GM12872 (cell line): ENCODE measurements around the gene CHMP5.

Source experiments
- TF ChIP-seq, protein P1 (sequence below): IDR thresholded peaks from 3 replicates; pipeline ENCODE4 v1.5.1; 2011; ENCODE audit warnings: low read depth, mild to moderate bottlenecking, low read length, moderate library complexity; ENCODE audit not compliant: insufficient read depth

Gene CHMP5

DNA sequence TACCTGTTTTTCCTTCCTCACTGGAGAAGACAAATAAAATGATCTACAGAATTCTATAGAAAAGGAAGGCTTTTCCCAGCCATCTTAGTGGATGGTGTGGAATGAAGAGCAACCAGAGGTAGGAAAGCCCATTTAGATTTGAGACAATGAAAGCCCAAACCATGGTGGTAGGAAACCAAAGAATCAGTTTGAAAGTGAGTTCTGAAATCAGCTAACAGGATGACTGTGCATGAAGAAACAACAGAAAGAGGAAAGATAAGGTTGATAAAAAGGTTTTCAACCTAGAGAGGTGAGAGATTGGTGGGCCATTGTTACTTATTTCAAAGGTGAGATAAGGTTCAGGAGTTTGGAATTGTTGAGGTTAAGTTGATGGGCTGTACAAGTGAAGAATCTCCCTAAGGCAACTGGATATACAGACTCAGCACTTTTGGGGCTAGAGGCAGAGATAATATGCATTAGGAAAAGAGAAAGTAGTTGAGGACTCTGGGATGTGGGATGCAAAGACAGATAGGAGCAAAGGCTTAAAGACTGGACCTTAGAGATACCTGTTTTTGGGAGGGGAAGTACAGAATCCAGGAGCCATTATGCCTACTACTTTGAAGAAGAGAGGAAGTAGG, 2.4 kb downstream of the CHMP5 start:
- TF ChIP-seq, protein P1, sequence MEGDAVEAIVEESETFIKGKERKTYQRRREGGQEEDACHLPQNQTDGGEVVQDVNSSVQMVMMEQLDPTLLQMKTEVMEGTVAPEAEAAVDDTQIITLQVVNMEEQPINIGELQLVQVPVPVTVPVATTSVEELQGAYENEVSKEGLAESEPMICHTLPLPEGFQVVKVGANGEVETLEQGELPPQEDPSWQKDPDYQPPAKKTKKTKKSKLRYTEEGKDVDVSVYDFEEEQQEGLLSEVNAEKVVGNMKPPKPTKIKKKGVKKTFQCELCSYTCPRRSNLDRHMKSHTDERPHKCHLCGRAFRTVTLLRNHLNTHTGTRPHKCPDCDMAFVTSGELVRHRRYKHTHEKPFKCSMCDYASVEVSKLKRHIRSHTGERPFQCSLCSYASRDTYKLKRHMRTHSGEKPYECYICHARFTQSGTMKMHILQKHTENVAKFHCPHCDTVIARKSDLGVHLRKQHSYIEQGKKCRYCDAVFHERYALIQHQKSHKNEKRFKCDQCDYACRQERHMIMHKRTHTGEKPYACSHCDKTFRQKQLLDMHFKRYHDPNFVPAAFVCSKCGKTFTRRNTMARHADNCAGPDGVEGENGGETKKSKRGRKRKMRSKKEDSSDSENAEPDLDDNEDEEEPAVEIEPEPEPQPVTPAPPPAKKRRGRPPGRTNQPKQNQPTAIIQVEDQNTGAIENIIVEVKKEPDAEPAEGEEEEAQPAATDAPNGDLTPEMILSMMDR, result no peak

DNA sequence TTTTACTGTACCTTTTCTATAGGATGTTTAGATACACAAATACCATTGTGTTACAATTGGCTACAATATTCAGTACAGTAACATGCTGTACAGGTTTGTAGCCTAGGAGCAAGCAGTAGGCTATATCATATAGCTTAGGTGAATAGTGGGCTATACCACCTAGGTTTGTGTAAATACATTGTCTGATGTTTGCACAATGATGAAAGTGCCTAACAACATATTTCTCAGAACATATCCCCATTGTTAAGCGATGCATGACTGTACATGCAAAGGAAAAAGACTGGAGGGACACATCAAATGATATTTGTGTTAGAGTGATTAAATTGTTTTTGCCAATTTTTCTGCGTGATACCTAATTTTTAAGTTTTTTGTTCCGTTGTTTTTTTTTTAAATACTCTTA, 5.3 kb downstream of the CHMP5 start:
- TF ChIP-seq, protein P1, result no peak

DNA sequence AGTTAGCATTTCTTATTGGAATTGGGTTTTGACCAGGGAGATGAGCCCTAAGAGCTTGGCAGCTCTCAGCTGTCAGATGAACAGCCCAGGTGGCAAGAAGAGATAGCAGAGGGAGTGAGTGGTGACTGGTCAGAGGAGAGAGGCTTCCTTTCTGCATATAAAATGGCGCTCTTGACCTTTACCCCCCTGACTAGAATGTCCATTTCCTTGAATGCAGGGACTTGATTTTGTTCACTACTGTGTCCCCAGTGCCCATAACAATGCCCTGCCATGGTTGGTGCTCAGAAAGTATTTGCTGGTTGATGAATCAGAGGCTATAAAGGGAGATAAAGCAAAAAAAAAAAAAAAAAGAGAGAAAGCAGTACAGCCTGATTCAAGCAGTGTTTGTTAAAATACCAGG, 7.2 kb downstream of the CHMP5 start:
- TF ChIP-seq, protein P1, result no peak

DNA sequence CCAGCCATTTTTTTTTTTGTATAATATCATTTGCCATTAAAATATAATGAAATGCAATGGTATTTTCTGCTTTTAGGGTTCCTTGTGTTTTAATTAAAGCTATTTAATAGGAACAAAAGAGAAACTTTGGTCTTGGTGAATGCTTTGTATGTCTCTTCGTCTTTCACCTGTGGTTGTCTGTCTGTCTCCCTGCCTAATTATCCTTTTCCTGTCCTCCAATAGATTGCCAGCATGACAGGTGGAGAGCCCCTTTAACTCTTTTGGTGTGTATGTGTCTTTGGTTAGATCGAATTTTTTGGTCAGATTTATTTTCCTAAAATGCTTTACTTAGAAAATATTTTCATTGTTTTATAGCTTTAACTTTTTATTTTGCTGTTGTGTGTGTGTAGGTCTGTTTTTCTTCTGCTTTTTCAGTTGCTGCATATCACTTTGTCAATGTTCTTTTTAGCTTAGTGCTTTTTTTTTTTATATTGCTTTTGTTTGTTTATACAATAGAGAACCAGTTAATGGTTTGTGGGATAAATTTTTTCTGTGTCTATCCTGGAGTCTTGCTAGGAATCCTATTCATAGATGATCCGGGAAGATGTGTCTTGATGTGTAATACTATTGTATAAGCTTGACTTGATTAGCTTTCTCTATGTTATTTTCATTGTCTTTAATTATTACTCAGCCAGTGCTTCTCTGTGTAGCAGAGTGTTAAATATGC, 8.6 kb downstream of the CHMP5 start:
- TF ChIP-seq, protein P1, result no peak

DNA sequence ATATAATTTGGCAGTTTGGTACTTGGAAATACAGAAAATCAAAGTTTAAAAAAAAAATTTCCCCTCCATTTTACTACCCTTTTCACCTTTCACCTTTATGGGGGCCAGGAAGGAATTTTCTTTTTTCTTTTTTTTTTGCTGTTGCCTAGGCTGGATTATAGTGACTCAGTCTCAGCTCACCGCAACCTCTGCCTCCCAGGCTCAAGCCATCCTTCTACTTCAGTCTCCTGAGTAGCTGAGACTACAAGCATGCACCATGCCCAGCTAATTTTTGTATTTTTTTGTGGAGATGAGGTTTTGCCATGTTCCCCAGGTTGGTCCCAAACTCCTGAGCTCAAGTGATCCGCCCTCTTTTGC, 9.1 kb downstream of the CHMP5 start:
- TF ChIP-seq, protein P1, result no peak

DNA sequence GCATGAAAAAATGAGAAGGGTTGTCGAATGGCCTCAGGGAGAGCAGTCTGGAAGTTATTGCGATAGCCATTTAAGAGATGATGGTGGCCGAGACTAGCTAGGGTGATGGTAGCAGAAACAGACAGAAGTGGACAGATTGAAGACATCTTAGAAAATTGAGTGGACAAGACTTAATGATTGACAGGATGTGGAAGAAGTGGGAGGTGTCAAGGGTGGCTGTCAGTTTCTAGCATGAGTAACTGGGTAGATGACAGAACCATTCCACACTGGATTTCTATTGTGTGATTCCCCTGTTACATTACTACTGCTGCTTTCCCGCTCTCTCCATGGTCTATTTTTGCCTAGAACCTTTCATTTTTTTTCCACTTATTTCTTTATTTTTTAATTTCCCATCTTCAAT, 12.6 kb downstream of the CHMP5 start:
- TF ChIP-seq, protein P1, result no peak

DNA sequence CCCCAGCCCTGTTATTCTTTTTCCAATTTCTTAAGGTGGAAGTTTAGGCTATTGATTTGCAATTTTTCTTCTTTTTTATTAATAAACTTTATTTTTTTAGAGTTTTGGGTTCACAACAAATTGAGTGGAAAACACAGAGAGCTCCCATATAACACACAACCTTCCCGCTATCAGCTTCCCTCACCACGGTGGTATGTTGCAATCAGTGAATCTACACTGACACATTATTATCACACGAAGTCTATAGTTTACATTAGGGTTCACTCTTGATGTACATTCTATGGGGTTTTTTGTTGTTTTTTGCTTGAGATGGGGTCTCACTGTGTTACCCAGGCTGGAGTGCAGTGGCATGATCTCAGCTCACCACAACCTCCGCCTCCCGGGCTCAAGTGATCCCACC, 20.7 kb downstream of the CHMP5 start:
- TF ChIP-seq, protein P1, result no peak
